ENCODE results near the gene CNGB1.

DNA sequence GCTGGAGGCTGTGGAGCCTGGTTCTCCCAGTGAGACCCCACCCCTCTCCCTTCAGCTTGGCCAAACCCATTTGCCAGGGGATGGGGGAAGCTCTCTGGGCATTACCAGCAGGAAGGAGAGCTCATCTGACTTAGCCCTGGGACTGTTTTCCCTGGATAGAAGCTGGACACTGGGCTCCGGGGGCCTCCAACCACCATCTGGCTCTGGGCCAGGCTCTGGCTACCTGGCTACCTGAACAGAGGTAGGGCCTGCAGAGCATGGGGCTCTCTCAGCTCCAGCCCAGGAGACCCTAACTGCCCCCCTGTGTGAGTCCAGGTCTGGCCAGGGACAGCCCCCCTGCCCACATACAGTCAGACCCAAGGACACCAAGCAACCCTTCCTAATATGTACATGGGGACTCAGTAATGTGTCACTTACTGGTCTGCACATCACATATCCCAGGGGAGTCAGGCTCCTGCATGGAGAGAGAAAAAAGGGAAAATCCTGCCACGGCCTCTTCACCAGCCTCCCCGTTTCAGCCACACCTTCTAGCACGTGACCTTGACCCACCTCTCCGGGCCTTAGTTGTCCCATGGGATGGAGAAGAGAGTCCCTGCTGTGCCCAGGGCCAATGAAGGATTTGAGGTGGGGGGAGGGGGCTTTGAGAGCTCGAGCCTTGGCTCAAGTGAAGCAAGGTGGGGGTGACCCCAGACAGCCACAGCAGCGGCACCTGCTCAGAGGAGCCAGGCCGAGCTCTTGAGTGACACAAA is 13.8 kb downstream of the CNGB1 start:
- TF ChIP-seq, protein P1, sequence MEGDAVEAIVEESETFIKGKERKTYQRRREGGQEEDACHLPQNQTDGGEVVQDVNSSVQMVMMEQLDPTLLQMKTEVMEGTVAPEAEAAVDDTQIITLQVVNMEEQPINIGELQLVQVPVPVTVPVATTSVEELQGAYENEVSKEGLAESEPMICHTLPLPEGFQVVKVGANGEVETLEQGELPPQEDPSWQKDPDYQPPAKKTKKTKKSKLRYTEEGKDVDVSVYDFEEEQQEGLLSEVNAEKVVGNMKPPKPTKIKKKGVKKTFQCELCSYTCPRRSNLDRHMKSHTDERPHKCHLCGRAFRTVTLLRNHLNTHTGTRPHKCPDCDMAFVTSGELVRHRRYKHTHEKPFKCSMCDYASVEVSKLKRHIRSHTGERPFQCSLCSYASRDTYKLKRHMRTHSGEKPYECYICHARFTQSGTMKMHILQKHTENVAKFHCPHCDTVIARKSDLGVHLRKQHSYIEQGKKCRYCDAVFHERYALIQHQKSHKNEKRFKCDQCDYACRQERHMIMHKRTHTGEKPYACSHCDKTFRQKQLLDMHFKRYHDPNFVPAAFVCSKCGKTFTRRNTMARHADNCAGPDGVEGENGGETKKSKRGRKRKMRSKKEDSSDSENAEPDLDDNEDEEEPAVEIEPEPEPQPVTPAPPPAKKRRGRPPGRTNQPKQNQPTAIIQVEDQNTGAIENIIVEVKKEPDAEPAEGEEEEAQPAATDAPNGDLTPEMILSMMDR (IDR thresholded peaks at IDR 0.05; ENCODE audit: low read length): no peak
- TF ChIP-seq EZH2 (IDR thresholded peaks at IDR 0.05; ENCODE audit: borderline replicate concordance, low read length): no peak

Data from OCI-LY1 (cell line).